HPDE6-E6E7 (cell line): ENCODE results near the gene GLP1R.
A peak's percentile ranks its signal among the peaks of the same experiment; 100 is the strongest.

Experiments used
- DNase-seq: peaks from one replicate; pipeline ENCODE4 v3.0.0; 2011; ENCODE audit warnings: missing footprints; ENCODE audit errors: extremely low spot score

GLP1R gene

GRCh38 chr6:39086294-39086693 lies 37.7 kb downstream of the GLP1R start:
- no peak for DNase-seq

- no peak for DNase-seq
These were observed 38.1 kb downstream of the GLP1R start for GRCh38 chr6:39086711-39087110.

DNA sequence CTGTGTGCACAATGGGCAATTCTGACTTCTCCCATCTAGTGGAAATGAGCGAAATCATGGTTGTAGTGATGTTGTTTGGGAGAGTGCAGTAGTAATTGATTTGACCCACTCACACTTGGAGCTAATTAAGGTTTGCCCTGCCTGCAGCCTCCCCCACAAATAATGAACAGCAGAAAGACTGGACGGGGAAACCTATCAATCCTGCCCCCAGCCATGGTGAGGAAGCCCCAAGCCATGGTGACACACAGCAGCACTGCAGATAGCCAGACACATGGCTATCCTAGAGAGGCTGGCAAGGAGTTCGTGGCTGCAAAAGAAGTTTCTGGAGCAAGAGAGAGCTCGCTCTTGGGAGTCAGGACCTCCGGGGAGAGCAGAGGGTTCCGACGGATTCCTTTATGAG lies 38.6 kb downstream of the GLP1R start:
- no peak for DNase-seq

- DNase-seq, result peak; percentile 17
These were observed 39.8 kb downstream of the GLP1R start for GRCh38 chr6:39088331-39088730.

- no peak for DNase-seq
These were observed 41.5 kb downstream of the GLP1R start for GRCh38 chr6:39090036-39090435.

DNA sequence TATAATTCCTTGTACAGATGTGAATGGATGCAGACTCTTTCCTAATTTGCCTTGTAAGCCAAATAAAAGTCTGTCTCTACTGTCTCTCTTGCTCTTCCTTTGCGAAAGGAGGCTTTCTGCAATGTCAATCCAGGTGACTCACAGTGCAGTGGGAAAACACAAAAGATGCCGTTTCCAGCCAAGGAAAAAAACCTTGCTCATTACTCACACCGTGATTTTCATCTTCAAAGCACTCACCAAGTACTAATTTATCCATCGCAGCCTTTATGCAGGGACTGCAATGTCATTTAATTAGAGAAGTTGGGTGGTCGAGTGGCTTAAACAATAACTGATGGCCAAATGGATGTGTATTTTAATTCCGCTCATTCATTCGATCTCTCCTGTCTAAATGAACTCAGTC lies 42.6 kb downstream of the GLP1R start:
- no peak for DNase-seq

DNA sequence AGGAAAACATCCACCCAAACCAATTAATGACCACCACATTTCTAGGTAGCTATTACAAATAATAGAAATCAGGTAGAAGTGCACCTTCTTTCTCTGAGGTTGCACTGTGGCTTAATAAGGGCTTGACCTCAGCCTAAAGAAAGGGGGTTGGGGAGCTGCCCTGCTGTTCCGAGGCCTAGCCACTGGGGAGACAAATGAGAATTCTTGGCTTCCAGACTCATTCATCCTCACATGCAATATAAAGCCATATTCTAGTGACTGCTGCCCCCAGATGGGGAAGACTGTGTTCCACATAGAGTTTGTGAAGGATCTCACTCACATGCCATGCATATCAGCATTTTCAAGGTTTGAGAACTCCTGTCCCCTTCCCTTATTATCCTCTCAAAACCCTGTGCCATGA lies 43.5 kb downstream of the GLP1R start:
- no peak for DNase-seq

- no peak for DNase-seq
These were observed 44.6 kb downstream of the GLP1R start for GRCh38 chr6:39093149-39093708.

DNA sequence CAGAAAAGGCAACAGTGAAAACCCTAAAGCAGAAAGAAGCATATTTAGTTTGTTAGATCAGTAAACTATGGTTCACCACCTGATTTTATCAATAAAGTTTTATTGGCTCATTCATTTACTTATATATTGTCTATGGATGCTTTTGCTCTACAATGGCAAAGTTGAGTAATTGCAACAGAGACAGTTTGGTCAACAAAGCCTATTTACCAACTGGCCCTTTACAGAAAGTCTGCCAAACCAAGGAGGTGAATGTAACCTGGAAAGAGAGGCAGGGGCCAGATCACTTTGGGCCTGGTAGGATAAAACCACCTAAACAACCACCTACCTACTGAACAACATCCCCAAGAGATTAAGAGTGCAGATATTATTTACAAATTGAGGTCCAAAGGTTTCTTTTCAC lies 47.0 kb downstream of the GLP1R start:
- DNase-seq, result no peak

GRCh38 chr6:39100358-39100757 lies 51.8 kb downstream of the GLP1R start:
- no peak for DNase-seq

- no peak for DNase-seq
These were observed 53.7 kb downstream of the GLP1R start for GRCh38 chr6:39102071-39102820.

DNA sequence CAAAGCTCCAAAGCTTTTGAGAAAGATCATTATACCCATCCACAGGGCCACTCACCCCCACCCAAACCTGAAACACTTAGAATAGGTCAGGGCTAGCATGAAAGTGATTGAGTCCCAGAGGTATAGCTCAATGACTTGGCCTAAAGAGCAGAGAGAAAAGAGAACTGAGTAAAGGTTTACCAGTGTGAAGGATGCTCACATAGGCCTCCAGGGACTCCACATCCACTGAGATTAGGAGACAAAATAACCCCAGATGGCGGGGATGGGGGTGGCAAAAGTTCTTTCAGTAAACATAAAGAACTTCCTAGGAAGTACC lies 54.2 kb downstream of the GLP1R start:
- no peak for DNase-seq

- no peak for DNase-seq
These were observed 55.9 kb downstream of the GLP1R start for GRCh38 chr6:39104528-39104927.

GRCh38 chr6:39107034-39107433 lies 58.5 kb downstream of the GLP1R start:
- no peak for DNase-seq

DNA sequence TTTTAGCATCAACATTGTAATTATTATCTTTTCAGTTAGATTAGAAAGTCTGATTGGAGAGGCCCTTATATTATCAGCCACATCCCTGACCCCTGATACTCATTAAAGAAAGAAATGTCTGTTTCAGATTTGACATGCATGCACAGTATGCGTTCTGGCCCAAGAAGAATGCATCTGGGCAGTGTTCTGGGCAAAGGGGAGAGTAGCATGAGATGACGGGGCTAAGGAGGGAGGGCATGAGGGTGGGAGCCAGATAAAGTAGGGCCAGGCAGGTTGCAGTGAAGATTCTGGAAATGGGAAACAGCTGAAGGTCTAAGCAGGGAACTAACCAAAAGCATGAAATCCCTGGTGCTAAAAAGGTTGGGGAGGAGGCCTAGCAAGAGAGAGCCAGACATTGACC lies 59.1 kb downstream of the GLP1R start:
- DNase-seq, result no peak

GRCh38 chr6:39108041-39108839 lies 59.7 kb downstream of the GLP1R start:
- DNase-seq, result no peak

- DNase-seq, result no peak
These were observed 62.7 kb downstream of the GLP1R start for GRCh38 chr6:39111280-39111679.

- no peak for DNase-seq
These were observed 65.2 kb downstream of the GLP1R start for GRCh38 chr6:39113788-39114187.

DNA sequence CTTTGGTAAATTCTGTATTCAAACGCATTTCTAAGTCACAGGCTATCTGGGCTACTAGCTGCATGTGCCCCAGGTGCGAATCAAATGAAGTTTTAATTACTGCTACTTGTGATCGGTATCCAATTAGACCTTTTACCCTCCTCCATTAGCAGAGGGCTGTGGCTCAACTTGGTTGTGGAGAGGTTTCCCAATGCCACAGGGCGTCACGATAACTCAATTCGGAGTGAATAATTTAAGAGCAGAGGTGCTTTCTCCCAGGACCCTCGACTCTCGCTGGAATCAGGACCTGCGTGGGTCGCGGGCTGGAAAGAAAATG lies 65.8 kb downstream of the GLP1R start:
- no peak for DNase-seq

DNA sequence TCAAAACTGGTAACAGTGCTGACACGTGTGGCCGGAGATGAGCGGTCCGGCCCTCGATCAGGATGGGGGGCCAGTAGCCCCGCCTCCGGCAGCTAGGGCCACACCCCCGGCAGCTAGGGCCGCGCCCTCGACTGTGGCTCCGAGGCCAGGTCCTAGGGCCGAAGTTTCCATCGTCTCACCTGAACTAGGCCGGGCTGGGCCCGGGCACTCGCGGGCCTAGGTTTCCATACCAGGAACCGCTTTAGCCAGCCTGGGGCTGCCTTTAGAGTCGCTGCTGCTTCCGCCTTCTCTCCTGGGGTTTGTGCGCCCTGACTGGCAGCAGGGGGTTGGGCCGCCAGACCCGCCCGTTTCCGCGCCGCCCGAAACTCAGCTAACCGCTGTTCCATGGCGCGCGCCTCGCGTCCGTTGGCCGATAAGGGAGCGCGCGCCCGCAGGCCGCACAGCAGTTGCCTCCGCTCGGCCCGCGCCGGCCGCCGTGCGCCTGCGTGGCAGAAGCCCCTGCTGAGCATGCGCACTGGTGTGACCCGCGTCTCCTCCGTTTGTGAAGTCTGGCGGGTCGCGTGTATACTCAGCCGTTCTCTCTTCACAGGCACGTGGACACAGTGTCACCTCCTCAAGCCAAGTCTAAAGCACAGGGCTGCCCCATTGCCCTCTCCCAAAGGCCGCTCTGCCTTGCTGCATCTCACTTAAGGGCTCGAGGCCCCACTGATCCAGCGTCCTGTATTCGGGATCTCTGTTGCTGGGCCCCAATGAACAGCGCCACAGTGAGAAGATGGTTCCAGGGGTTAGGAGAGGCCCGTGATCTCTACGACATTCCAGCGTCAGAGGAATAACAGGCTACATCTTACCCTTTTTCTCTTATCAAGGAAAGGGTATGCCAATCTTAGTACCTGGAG lies 66.4 kb downstream of the GLP1R start, which contains the start of gene SAYSD1:
TSS of gene SAYSD1 (minus strand) at position 483 of the 896 bp plus-strand sequence. CDS start at position 386, 97 bp downstream.
- DNase-seq, result peak; percentile 94

DNA sequence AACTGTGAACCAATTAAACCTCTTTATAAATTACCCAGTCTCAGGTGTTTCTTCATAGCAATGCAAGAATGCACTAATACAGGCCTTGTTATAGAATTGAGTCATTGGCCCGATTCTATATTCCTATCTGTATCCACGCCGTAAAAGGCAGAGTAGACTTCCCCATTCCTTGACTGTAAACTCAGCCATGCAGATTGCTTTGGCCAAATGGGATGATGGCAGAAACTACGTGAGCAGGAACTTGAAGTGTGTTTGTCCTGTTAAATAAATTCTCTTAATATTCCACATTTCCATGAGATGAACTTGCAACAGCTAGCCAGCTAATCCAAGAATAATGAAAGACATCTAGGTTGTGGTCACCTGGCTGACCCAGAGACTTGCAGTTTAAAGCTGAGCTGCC lies 70.3 kb downstream of the GLP1R start:
- DNase-seq, result no peak

- no peak for DNase-seq
These were observed 75.5 kb downstream of the GLP1R start for GRCh38 chr6:39124114-39124513.
